22Rv1 (cell line): ENCODE measurements around the gene KRTAP10-10.

Experiments
- H3K27ac ChIP-seq: fragments of 450-650 bp; 2 replicates; pipeline ENCODE4 v1.5.1; 2017
- ZFX ChIP-seq: fragments of 450-650 bp; IDR thresholded peaks from 2 replicates; pipeline ENCODE4 v1.6.1; 2017; ENCODE audit warnings: antibody characterized with exemption, borderline replicate concordance
- TF ChIP-seq, protein P1 (sequence below): fragments of 450-650 bp; IDR thresholded peaks from 2 replicates; pipeline ENCODE4 v1.5.1; 2017; ENCODE audit warnings: mild to moderate bottlenecking

KRTAP10-10 gene

DNA sequence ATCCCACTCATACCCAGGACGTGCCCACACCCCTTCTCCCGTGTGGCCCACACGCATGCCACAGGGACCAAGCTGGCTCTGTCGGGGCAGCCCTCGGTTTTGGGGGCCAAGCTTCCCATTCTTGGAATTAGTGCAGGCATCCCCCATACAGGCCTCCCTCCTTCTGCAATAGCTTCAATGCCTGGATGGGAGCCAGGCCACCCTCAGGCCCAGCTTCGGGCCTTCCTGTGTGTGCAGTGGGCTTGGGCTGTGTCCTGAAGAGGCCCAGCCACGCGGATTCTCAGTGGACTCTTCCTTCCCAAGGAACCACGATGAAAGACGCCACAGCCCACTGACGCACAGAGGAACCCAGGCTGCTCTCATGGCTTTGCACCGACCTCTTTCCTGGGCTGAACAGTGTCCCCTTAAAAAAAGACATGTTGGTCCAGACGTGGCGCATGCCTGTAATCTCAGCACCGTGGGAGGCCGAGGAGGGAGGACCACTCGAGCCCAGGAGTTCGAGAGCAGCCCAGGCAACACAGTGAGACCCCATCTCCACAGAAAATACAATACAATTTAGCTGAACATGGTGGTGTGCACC, 12.5 kb downstream of the KRTAP10-10 start:
- TF ChIP-seq, protein P1, sequence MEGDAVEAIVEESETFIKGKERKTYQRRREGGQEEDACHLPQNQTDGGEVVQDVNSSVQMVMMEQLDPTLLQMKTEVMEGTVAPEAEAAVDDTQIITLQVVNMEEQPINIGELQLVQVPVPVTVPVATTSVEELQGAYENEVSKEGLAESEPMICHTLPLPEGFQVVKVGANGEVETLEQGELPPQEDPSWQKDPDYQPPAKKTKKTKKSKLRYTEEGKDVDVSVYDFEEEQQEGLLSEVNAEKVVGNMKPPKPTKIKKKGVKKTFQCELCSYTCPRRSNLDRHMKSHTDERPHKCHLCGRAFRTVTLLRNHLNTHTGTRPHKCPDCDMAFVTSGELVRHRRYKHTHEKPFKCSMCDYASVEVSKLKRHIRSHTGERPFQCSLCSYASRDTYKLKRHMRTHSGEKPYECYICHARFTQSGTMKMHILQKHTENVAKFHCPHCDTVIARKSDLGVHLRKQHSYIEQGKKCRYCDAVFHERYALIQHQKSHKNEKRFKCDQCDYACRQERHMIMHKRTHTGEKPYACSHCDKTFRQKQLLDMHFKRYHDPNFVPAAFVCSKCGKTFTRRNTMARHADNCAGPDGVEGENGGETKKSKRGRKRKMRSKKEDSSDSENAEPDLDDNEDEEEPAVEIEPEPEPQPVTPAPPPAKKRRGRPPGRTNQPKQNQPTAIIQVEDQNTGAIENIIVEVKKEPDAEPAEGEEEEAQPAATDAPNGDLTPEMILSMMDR, result no peak
- no peak for TF ChIP-seq ZFX
- no peak overlapping the region for H3K27ac ChIP-seq

DNA sequence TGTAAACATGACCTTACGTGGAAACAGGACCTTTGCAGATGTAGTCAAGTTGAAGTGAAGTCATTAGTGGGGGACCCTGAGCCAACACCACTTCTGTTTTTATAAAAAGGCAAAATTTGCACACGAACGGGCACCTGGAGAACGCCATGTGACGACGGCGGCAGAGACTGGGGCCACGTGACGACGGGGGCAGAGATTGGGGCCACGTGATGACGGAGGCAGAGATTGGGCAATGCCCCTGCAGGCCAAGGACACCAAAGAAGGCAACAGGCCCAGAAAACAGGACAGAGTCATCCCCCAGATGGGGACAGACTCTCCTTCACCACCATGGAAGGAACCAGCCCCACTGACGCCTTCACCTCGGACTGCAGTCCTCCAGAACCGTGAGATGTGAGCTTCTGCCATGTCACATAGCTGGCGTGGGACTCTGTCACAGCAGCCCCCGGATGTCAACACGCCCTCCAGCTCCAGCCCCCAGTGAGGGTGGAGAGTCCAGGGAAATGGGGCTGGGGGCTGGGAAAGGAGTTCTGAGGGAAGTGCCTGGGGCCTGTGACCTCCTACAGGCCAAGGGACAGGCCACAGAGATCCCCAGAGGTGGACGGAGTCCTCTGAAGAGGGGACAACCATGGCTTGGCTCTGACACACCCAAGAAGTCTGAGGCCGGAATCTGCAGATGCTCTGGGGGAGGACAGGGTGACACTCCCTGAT, 13.3 kb downstream of the KRTAP10-10 start:
- TF ChIP-seq ZFX, result no peak
- TF ChIP-seq, protein P1, result no peak
- H3K27ac ChIP-seq, result no peak overlapping the region

DNA sequence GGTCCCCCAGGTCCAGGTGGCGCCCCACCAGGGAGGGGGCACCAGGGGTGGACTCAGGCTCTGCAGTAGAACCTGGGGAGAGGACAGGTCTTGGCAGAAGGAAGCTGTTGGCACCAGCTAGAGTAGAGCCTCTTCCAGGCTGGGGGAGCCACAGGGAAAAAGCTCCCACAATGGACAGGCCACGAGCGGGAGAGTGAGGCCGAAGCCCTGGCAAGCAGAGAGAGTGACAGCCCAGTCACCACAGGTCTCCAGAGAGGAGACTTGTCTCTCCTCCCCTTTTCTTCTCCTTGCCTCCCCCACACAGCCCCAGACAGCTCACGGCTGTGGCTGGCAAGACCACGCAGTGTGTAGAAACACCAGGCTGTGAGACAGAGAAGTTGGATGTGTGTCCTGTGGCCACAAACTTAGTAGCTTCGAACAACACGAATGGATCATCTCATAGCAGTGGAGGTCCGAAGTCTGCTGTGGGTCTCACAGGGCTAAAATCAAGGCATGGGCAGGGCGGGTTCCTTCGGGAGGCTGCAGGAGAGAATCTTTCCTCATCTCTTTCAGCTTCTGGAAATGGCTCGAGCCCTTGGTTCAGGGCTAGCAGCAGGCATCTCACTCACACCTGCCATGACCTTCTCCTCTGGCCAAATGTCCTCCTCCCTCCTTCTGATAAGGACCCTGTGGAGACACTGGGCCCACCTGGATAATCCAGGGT, 14.0 kb downstream of the KRTAP10-10 start:
- TF ChIP-seq ZFX, result no peak
- TF ChIP-seq, protein P1, result no peak
- H3K27ac ChIP-seq, result no peak overlapping the region

DNA sequence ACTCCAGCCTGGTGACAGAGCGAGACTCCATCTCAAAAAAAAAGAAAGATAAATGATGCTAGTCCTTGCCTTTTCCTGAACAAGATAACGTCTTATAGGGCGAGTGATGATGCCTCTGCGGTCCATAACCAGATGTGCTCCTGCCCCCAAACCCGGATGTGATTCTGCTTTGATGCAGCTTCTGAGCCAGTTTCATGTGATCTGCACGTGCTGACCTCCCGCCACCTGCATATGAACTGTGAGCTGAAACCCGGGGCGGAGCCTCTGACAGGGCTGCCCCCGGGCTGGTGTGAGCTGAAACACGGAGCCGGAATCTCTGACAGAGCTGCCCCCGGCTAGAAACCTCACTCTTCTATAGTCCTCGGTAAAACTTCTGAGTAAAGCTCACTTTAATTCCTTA, 16.0 kb downstream of the KRTAP10-10 start:
- TF ChIP-seq, protein P1, result no peak
- TF ChIP-seq ZFX, result no peak
- H3K27ac ChIP-seq, result no peak overlapping the region

DNA sequence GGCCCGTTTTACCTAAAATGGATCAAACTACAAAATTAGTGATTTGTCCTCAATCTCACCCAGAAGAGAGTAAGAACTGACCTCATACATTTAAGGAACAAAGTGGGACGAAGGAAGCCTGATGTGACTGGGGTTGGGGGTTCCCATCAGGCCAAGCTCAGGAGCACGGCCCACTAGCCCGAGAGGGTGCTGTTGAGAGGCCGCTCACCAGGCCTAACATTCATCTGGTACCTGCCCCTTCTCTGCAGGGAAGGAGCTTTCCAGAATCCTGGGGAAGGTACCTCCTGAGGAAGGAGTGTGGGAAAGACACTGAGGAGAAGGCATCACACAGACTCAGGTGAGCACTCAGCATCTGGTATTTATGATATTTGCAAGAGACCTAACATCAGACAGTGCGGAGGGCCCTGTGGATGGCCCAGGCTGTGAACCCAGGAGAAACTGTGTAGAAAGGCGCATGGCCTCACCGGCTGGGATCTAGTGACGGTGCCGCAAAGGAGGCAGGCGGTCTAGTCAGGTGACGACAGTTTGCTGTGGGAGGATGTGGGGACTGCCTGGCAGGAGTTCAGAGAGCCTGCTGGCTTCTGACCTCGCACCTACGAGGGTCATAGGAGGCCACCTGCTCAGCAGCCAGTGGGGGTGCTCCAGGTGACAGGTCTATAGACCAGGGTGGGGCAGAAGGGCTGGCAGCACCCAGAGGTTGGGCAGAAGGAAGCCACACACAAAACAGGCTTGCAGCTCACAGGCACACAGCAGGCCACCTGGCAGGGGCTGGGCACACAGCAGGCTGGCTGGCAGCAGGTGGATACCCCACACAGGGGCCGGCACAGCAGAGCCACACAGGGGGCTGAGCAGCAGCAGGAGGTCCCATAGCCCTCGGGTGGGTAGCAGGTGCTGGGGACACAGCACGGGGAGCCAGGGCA, 16.8 kb downstream of the KRTAP10-10 start:
- no peak overlapping the region for H3K27ac ChIP-seq
- TF ChIP-seq, protein P1, result no peak
- no peak for TF ChIP-seq ZFX

DNA sequence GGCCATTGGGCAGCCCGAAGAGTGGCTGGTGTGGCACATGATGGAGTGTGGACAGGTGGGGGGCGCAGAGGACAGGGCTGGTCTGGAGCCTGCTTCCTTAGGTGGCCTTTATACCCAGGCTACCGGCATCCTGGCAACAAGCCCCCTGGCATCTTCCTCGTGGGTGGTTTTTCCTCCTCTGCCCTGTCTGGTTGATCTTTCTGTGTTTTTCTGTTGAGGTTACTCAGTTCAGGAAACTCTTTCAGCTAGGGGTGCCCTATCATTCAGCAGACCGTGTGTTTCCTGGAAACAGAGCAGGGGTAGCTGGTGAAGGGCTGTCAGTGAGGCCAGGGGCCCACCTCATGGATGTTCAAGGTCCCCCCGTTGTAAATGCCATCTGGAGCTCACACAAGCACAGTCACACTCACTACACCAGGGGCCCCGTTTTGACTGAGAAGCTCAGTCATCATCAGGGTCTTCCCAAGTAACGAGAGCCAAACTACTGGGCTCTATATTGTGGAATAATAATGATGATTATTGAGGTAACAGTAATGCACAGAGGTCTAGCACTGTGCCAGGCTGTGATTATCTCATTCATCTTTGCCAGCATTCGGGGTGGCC, 17.5 kb downstream of the KRTAP10-10 start, which contains the start of gene KRTAP12-4:
Gene KRTAP12-4, minus strand, starts transcription at position 84 of the 600 bp plus-strand sequence. Its CDS starts 45 bp downstream, at position 39.
- no peak for TF ChIP-seq ZFX
- TF ChIP-seq, protein P1, result no peak
- H3K27ac ChIP-seq, result no peak within 1 kb of the TSS
